Gastroesophageal sphincter (tissue), 3 donors: ENCODE data around the gene L2HGDH.

Experiments used
- POLR2AphosphoS5 ChIP-seq: sonication (generic); formaldehyde crosslinking; IDR thresholded peaks from one replicate; pipeline ENCODE4 v1.6.1; 2017; ENCODE audit warnings: antibody characterized with exemption
- TF ChIP-seq, protein P1 (sequence below), 4 experiments: fragments of 200-600 bp in 2 of 4; fragments of 450-650 bp in 2 of 4; sonication (generic) in 1 of 4; IDR thresholded peaks; one replicate each; pipeline ENCODE4 v1.5.1; 2017 to 2019; ENCODE audit warnings: antibody characterized with exemption in 4 of 4, mild to moderate bottlenecking in 2 of 4, moderate library complexity in 2 of 4

GRCh38 chr14:50263321-50263720, 48.7 kb downstream of the L2HGDH start:
- TF ChIP-seq, protein P1, sequence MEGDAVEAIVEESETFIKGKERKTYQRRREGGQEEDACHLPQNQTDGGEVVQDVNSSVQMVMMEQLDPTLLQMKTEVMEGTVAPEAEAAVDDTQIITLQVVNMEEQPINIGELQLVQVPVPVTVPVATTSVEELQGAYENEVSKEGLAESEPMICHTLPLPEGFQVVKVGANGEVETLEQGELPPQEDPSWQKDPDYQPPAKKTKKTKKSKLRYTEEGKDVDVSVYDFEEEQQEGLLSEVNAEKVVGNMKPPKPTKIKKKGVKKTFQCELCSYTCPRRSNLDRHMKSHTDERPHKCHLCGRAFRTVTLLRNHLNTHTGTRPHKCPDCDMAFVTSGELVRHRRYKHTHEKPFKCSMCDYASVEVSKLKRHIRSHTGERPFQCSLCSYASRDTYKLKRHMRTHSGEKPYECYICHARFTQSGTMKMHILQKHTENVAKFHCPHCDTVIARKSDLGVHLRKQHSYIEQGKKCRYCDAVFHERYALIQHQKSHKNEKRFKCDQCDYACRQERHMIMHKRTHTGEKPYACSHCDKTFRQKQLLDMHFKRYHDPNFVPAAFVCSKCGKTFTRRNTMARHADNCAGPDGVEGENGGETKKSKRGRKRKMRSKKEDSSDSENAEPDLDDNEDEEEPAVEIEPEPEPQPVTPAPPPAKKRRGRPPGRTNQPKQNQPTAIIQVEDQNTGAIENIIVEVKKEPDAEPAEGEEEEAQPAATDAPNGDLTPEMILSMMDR (IDR thresholded peaks at IDR 0.05) = no peak
- TF ChIP-seq POLR2AphosphoS5 = no peak
